Activated CD4-positive, alpha-beta T cell treated with anti-CD3 and anti-CD28 coated beads for 36 hours (primary cell): ENCODE measurements around the gene SPIN1. TPM values are rescaled to one million over a fixed set of nuclear protein-coding genes. Genes with fewer than 3 reads are reported as not detected.
"Not testable (repeated sequence)": the region's sequence is repeated elsewhere in the genome, so short reads cannot be mapped to it uniquely, and the experiment has no call there.

Source experiments
- ATAC-seq: fragments of 200-7000 bp; cut with Tn5 transposase; one replicate; pipeline ENCODE4 v1.10.0; 2021; ENCODE audit warnings: mild to moderate bottlenecking, moderate library complexity
- CTCF ChIA-PET: fragments of 350-600 bp; sonication (Branson Sonifier 250); formaldehyde crosslinking; loops from one replicate; lab custom pipeline; 2021; ENCODE audit warnings: antibody characterized with exemption; lab: Charles Lee
- POLR2A ChIA-PET: fragments of 350-600 bp; sonication (Branson Sonifier 250); formaldehyde crosslinking; loops from one replicate; lab custom pipeline; 2021; ENCODE audit warnings: antibody characterized with exemption, inconsistent platforms; lab: Charles Lee
- DNase-seq: peaks from one replicate; pipeline ENCODE4 v3.0.0-alpha.2; 2020
- H3K27ac Mint-ChIP-seq: one replicate; pipeline ENCODE4 v1.8.0; 2021; ENCODE audit warnings: mixed read lengths
- H3K27me3 Mint-ChIP-seq: one replicate; pipeline ENCODE4 v1.8.0; 2021; ENCODE audit warnings: mixed read lengths
- H3K36me3 Mint-ChIP-seq: one replicate; pipeline ENCODE4 v1.8.0; 2021; ENCODE audit warnings: low read depth, mixed read lengths
- H3K4me1 Mint-ChIP-seq: one replicate; pipeline ENCODE4 v1.8.0; 2021; ENCODE audit warnings: mixed read lengths
- H3K4me3 Mint-ChIP-seq: one replicate; pipeline ENCODE4 v1.8.0; 2021; ENCODE audit warnings: mild to moderate bottlenecking, moderate library complexity, mixed read lengths
- H3K9me3 Mint-ChIP-seq: one replicate; pipeline ENCODE4 v1.8.0; 2021; ENCODE audit warnings: low read depth, mixed read lengths
- intact Hi-C, 2 experiments: fragments of 100-400 bp; cut with DNase I in 1 of 2; cut with micrococcal nuclease in 1 of 2; formaldehyde crosslinking; loops; one replicate each; pipeline versions ENCODE4 v1.14.2 to v1.15.1; 2022 to 2024; cut with DNase I, micrococcal nuclease
- total RNA-seq, 2 experiments: library from RNA; stranded (reverse); gene quantifications; one replicate each; pipeline ENCODE4 v1.2.3, GENCODE V29; 2021

The SPIN1 gene
- total RNA-seq: 10 to 100 TPM; 17.9 to 22.1 TPM

DNA sequence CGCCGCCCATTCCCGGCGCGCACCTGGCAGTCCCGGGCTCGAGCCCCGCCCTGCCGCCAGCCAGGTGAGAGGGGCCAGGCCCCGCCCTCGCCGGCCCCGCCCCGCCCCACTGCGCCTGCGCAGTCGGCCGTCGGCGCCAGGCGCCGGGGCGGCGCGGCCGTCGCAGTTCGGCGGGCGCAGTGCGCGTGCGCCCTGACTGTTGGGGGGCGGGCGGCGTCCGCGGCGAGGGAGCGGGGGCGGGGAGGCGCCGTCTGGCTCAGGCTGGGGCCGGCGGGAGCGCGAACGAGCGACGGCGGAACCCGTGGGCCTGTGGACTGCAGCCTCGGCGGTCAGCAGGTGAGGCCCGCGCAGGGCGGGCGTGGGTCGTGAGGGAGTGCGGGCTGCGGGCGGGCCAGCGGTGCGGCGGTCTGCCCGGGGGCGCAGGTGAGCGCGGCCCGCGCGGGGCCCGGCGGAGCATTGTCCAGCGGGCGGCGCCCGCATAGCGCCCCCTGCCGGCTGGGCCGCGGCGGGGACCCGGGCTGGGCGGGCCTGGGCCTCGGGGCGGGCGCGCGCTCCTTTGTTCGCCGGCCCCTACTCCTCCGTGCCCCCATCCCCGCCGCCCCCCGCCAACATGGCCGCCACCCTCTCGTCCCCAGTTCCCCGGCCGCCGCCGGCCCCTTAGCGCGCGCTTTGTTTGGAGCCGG is at the start of gene SPIN1:
TSS of gene SPIN1 (plus strand) at position 242 of the 683 bp plus-strand sequence. CDS start 38,096 bp downstream, outside the sequence.
- CTCF ChIA-PET: interaction anchor here (0.9 to 1.0 kb wide), 2 partner anchors 34 to 414 kb away, joined by 3 read pairs; partner anchors contain the start of gene CDK20
- H3K36me3 Mint-ChIP-seq: peaks cover 11% of the 10 kb centered on the region
- intact Hi-C loops: loop anchor here (1.0 to 10.0 kb wide), 10 partner anchors 31 to 930 kb away; partner anchors contain the start of genes CDK20 (in 1 of the 2), NXNL2 (in 1 of the 2) and SECISBP2 (in 1 of the 2)

DNA sequence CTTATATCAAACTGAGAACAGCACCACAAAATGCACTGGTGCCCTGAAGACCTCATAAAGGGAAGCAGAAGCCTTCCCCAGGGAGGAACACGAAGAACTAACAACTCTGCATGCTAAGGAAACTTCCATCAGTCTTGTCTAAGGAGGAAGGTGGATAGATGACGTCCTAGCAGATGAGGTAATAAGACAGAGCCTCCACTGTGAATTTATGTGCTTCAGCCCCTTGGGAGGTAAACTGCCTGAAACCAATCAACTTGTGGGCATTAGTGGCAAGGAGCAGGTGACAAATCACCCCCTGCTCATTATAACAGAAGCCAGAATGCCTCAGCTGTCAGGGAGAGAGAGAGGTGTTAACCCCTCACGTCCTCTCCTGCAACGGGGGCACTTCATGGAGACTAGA is 48.9 kb upstream of the SPIN1 start:
- ATAC-seq: no peak
- Mint-ChIP-seq H3K27me3 (no peaks in the 10 kb centered on the region), H3K9me3 (no peaks in the 10 kb centered on the region), H3K36me3 (no peaks in the 10 kb centered on the region), H3K27ac (no peak overlapping the region), H3K4me3 (no peak overlapping the region), H3K4me1 (no peaks in the 10 kb centered on the region)
- ChIA-PET CTCF (interaction anchor here (0.6 kb wide), 1 partner anchor 129 kb away, joined by 5 read pairs; no protein-coding TSS in a partner anchor), POLR2A (no interaction called here)
- no peak for DNase-seq
- intact Hi-C loops: no loop called here

More for the DNA sequence above, at the start of gene SPIN1:
- Mint-ChIP-seq H3K27ac (peak within 1 kb of the TSS; percentile 97), H3K27me3 (no peaks in the 10 kb centered on the region), H3K4me1 (peaks cover 40% of the 10 kb centered on the region), H3K9me3 (no peaks in the 10 kb centered on the region), H3K4me3 (peak within 1 kb of the TSS; percentile 94)
- ATAC-seq (peak; percentile 83), DNase-seq (peak; percentile 92)
- POLR2A ChIA-PET: no interaction called here

DNA sequence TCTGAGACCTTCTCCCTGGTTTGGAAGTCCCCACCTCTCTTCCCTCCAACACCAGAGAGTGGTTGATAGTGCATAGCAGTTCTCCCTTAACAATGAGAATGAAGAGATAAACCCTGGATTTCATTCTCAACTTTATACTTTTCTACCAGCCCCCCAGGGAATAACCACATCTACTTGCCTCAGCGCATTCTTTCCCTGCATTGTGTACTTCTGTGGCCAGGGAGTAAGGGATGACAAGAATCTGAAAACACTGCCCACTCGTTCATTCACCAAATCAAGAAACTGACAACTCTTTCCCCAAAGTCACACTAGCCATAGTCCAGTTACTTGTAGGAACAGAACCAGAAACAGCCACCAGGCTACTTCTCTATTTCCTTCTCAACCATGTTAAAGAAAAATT is 46.0 kb upstream of the SPIN1 start:
- ATAC-seq (no peak), DNase-seq (no peak)
- Mint-ChIP-seq H3K9me3 (no peaks in the 10 kb centered on the region), H3K4me3 (no peak overlapping the region), H3K27ac (no peak overlapping the region), H3K27me3 (no peaks in the 10 kb centered on the region), H3K4me1 (no peaks in the 10 kb centered on the region), H3K36me3 (no peaks in the 10 kb centered on the region)
- ChIA-PET CTCF (interaction anchor here (0.6 kb wide), 1 partner anchor 192 kb away, joined by 3 read pairs; no protein-coding TSS in a partner anchor), POLR2A (no interaction called here)
- intact Hi-C loops: no loop called here

DNA sequence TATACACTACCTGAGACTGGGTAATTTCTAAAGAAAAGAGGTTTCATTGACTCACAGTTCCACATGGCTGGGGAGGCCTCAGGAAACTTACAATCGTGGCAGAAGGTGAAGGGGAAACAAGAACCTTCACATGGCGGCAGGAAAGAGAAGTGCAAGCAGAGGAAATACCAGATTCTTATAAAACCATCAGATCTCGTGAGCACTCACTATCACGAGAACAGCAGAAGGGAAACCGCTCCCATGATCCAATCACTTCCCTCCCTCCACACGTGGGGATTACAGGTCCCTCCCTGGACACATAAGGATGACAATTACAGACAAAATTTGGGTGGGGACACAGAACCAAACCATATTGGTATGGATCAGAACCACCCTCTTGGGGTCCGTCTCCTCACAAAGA is 44.2 kb upstream of the SPIN1 start:
- CTCF ChIA-PET: no interaction called here
- intact Hi-C loops: no loop called here

DNA sequence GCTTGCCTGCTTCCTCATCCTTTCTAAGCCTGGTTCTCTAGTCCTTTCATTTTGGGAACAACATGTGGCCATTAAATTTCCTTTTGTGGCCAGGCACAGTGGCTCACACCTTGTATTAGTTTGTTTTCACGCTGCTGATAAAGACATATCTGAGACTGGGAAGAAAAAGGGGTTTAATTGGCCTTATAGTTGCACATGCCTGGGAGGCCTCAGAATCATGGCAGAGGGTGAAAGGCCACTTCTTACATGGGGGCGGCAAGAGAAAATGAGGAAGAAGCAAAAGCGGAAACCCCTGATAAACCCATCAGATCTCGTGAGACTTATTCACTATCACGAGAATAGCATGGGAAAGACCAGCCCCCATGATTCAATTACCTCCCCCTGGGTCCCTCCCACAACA is 37.9 kb upstream of the SPIN1 start:
- ATAC-seq, CTCF ChIA-PET, intact Hi-C loops, H3K27me3 Mint-ChIP-seq, H3K4me3 Mint-ChIP-seq, DNase-seq, H3K4me1 Mint-ChIP-seq, POLR2A ChIA-PET, H3K36me3 Mint-ChIP-seq, H3K27ac Mint-ChIP-seq, H3K9me3 Mint-ChIP-seq: not testable (repeated sequence)

More for the DNA sequence above, 44.2 kb upstream of the SPIN1 start:
- H3K27me3 Mint-ChIP-seq: no peaks in the 10 kb centered on the region
- H3K36me3 Mint-ChIP-seq: no peaks in the 10 kb centered on the region
- DNase-seq: peak; percentile 12
- POLR2A ChIA-PET: no interaction called here
- H3K9me3 Mint-ChIP-seq: no peaks in the 10 kb centered on the region
- H3K4me3 Mint-ChIP-seq: no peak overlapping the region
- no peaks in the 10 kb centered on the region for H3K4me1 Mint-ChIP-seq
- no peak overlapping the region for H3K27ac Mint-ChIP-seq
- ATAC-seq: peak; percentile 23

DNA sequence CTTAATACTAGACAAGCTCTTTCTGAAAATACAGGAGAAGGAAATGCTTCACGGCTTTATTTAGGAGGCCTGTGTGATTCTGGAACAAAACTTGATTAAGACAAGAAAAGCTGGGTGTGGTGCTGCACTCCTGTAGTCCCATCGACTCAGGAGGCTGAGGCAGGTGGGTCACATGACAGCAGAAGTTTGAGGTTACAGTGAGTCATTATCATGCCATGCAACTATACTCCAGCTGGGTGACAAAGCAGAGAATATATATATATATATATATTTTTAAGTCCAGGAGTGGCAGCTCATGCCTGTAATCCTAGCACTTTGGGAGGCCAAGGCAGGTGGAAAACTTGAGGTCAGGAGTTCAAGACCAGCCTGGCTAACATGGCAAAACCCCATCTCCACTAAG is 33.1 kb upstream of the SPIN1 start:
- ATAC-seq (peak; percentile 64), DNase-seq (peak; percentile 22)
- Mint-ChIP-seq H3K36me3 (peaks cover 1% of the 10 kb centered on the region), H3K4me1 (no peaks in the 10 kb centered on the region), H3K4me3 (no peak overlapping the region), H3K27ac (no peak overlapping the region), H3K9me3 (peaks cover 6% of the 10 kb centered on the region), H3K27me3 (no peaks in the 10 kb centered on the region)
- intact Hi-C loops: no loop called here
- POLR2A ChIA-PET: interaction anchor here (0.6 kb wide), 2 partner anchors 90 to 367 kb away, joined by 3 read pairs; no protein-coding TSS in a partner anchor
- CTCF ChIA-PET: interaction anchor here (0.8 to 0.9 kb wide), 2 partner anchors 14 to 17 kb away, joined by 3 read pairs; no protein-coding TSS in a partner anchor

DNA sequence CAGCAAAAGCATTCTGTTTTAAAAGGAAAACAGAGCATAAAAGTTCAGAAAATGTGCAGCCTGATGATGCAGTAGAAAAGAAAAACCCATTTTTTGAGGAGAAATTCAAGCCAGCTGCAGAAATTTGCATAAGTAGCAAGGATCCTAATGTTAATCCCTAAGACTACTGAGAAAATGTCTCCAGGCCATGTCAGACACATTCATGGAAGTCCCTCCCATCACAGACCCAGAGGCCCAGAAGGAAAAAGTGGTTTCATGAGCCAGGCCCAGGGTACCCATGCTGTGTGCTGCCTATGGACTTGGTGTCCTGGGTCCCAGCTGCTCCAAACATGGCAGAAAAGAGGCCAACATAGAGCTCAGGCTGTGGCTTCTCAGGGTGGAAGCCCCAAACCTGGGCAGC is 31.0 kb upstream of the SPIN1 start:
- H3K4me1 Mint-ChIP-seq, H3K27ac Mint-ChIP-seq, DNase-seq, H3K9me3 Mint-ChIP-seq, ATAC-seq, H3K27me3 Mint-ChIP-seq, intact Hi-C loops, H3K4me3 Mint-ChIP-seq, H3K36me3 Mint-ChIP-seq, POLR2A ChIA-PET: not testable (repeated sequence)
- CTCF ChIA-PET: interaction anchor here (0.8 kb wide), 1 partner anchor 15 kb away, joined by 3 read pairs; no protein-coding TSS in a partner anchor

DNA sequence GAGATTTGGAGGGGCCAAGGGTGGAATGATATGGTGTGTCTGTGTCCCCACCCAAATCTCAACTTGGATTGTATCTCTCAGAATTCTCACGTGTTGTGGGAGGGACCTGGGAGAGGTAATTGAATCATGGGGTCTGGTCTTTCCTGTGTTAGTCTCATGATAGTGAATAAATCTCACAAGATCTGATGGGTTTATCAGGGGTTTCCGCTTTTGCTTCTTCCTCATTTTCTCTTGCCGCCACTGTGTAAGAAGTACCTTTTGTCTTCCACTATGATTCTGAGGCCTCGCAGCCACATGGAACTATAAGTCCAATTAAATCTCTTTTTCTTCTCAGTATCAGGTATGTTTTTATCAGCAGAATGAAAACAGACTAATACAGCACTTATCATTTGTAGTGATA is 29.5 kb upstream of the SPIN1 start:
- H3K4me3 Mint-ChIP-seq: no peak overlapping the region
- DNase-seq (no peak), ATAC-seq (no peak)
- intact Hi-C loops: no loop called here
- CTCF ChIA-PET: interaction anchor here (0.7 kb wide), 1 partner anchor 305 kb away, joined by 3 read pairs; no protein-coding TSS in a partner anchor
- peaks cover 2% of the 10 kb centered on the region for H3K27me3 Mint-ChIP-seq
- H3K4me1 Mint-ChIP-seq: no peaks in the 10 kb centered on the region
- H3K9me3 Mint-ChIP-seq: peaks cover 6% of the 10 kb centered on the region
- H3K36me3 Mint-ChIP-seq: peaks cover 1% of the 10 kb centered on the region
- POLR2A ChIA-PET: no interaction called here
- no peak overlapping the region for H3K27ac Mint-ChIP-seq

DNA sequence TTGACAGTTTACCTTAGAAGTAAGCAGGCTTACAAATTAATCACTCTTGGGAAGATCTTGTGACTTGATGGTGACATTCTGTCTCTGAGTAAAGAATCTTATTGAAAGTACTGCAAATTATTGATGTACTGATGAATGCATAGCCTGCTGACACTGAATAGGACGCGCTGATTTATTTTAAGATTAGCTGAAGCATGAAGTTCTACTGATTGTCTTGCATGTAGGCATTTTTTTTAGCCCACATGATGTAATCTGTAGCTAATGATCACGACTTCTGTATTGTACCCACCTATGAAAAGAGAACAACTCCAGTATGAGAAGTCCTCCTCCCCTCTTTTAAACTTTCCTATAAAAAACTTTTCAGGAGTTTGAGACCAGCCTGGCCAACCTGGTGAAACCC is 28.3 kb upstream of the SPIN1 start:
- POLR2A ChIA-PET: no interaction called here

DNA sequence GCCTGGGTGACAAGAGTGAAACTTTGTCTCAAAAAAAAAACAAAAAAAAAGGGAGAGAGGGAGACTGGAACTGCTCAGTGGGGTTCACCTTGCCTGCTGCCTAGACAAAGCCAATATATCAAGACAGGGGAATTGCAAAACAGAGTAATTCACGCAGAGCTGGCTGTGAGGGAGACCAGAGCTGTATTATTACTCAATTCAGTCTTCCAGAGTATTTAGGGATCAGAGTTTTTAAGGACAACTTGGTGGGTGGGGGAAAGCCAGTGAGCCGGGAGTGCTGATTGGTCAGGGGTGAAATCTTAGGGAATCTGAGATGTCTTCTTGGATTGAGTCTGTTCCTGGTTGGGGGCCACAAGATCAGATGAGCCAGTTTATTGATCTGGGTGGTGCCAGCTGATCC is 25.6 kb upstream of the SPIN1 start:
- peaks cover 11% of the 10 kb centered on the region for H3K9me3 Mint-ChIP-seq
- ATAC-seq (no peak), DNase-seq (no peak)
- ChIA-PET POLR2A (no interaction called here), CTCF (interaction anchor here (0.6 to 0.7 kb wide), 2 partner anchors 16 to 479 kb away, joined by 3 to 4 read pairs; no protein-coding TSS in a partner anchor)
- H3K4me1 Mint-ChIP-seq: no peaks in the 10 kb centered on the region
- H3K36me3 Mint-ChIP-seq: peaks cover 1% of the 10 kb centered on the region
- no peak overlapping the region for H3K4me3 Mint-ChIP-seq
- H3K27me3 Mint-ChIP-seq: peaks cover 5% of the 10 kb centered on the region
- intact Hi-C loops: no loop called here
- no peak overlapping the region for H3K27ac Mint-ChIP-seq

More for the DNA sequence above, 28.3 kb upstream of the SPIN1 start:
- Mint-ChIP-seq H3K4me3 (no peak overlapping the region), H3K9me3 (peaks cover 2% of the 10 kb centered on the region), H3K4me1 (no peaks in the 10 kb centered on the region), H3K27ac (no peak overlapping the region), H3K36me3 (peaks cover 1% of the 10 kb centered on the region), H3K27me3 (peaks cover 5% of the 10 kb centered on the region)
- intact Hi-C loops: no loop called here
- ATAC-seq (no peak), DNase-seq (no peak)
- CTCF ChIA-PET: no interaction called here

DNA sequence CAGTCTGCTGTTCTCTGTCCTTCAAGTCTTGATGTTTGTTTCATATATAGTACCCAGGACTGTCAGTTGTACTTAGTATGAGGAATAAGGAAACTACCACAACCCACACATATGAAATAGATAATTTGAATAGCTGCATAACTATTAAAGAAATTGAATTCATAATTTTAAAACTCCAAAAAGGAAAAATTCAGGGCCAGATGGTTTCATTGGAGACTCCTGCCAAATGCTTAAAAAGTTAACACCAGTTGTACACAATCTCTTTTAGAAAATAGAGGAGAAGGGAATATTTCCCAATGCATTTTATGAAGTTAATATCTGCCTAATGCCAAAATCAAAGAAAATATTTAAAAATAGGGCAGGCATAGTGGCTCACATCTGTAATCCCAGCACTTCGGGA is 24.6 kb upstream of the SPIN1 start:
- intact Hi-C loops: no loop called here
- CTCF ChIA-PET: no interaction called here
- Mint-ChIP-seq H3K27ac (no peak overlapping the region), H3K36me3 (peaks cover 6% of the 10 kb centered on the region), H3K27me3 (peaks cover 5% of the 10 kb centered on the region), H3K4me3 (no peak overlapping the region), H3K9me3 (peaks cover 16% of the 10 kb centered on the region), H3K4me1 (no peaks in the 10 kb centered on the region)
- DNase-seq (no peak), ATAC-seq (no peak)
- POLR2A ChIA-PET: no interaction called here

DNA sequence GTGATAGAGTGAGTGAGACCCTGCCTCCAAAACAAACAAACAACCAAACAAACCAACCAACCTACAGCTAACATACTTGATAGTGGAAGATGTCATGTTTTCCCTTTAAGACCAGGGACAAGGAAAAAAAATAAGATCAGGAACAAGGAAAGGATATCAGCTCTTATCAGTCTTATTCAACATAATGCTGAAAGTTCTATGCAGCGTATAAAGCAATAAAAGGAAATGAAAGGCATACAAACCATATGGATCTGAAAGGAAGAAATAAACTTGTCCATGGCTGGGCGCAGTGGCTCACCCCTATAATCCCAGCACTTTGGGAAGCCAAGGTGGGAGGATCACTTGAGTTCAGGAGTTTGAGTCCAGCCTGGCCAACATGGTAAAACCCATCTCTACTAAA is 23.5 kb upstream of the SPIN1 start:
- no peak for ATAC-seq

More for the DNA sequence above, 23.5 kb upstream of the SPIN1 start:
- POLR2A ChIA-PET: no interaction called here
- peaks cover 14% of the 10 kb centered on the region for H3K9me3 Mint-ChIP-seq
- intact Hi-C loops: no loop called here
- DNase-seq: no peak
- no peak overlapping the region for H3K27ac Mint-ChIP-seq
- peaks cover 5% of the 10 kb centered on the region for H3K36me3 Mint-ChIP-seq
- H3K4me1 Mint-ChIP-seq: no peaks in the 10 kb centered on the region
- peaks cover 5% of the 10 kb centered on the region for H3K27me3 Mint-ChIP-seq
- CTCF ChIA-PET: interaction anchor here (0.7 kb wide), 1 partner anchor 15 kb away, joined by 3 read pairs; no protein-coding TSS in a partner anchor
- no peak overlapping the region for H3K4me3 Mint-ChIP-seq
